ENCODE data around the gene CYP11A1. TPM values are rescaled to one million over a fixed set of nuclear protein-coding genes. Genes with fewer than 3 reads are reported as not detected.
A peak's percentile ranks its signal among the peaks of the same experiment; 100 is the strongest.

Gene CYP11A1
- total RNA-seq: 0.32 to 0.54 TPM in 2 of 3 replicates, not detected in the other
- long read RNA-seq, partial matches to known transcripts: 0 of 1 reads
- long read RNA-seq, other reads (novel, unspliced or antisense): 1 of 1 reads

- Mint-ChIP-seq H3K36me3 (ENCODE audit: low read depth) (no peaks in the 10 kb centered on the region), H3K27me3 (ENCODE audit: low read depth) (peaks cover 26% of the 10 kb centered on the region), H3K4me1 (ENCODE audit: low read depth) (peaks cover 5% of the 10 kb centered on the region), H3K4me3 (ENCODE audit: unreplicated experiment) (peak within 1 kb of the TSS; percentile 40), H3K27ac (ENCODE audit: unreplicated experiment) (no peak within 1 kb of the TSS), H3K9me3 (ENCODE audit: low read depth) (no peaks in the 10 kb centered on the region)
- TF ChIP-seq CTCF (IDR thresholded peaks at IDR 0.05): no peak
- DNase-seq (ENCODE audit: low spot score): no peak
Observed at GRCh38 chr15:74367296-74367854, at the start of gene CYP11A1. TSS of gene CYP11A1 (minus strand) at chr15:74367646. CDS start at chr15:74367585, 61 bp downstream.

GRCh38 chr15:74417225-74417624 is 49.8 kb upstream of the CYP11A1 start:
- no peak for DNase-seq (ENCODE audit: low spot score)
- no peak overlapping the region for H3K27ac Mint-ChIP-seq (ENCODE audit: unreplicated experiment)
- H3K4me1 Mint-ChIP-seq (ENCODE audit: low read depth): peaks cover 19% of the 10 kb centered on the region
- peaks cover 3% of the 10 kb centered on the region for H3K36me3 Mint-ChIP-seq (ENCODE audit: low read depth)
- no peaks in the 10 kb centered on the region for H3K27me3 Mint-ChIP-seq (ENCODE audit: low read depth)
- no peak overlapping the region for H3K4me3 Mint-ChIP-seq (ENCODE audit: unreplicated experiment)
- TF ChIP-seq CTCF (IDR thresholded peaks at IDR 0.05): no peak
- no peaks in the 10 kb centered on the region for H3K9me3 Mint-ChIP-seq (ENCODE audit: low read depth)

GRCh38 chr15:74415966-74416916 is 48.8 kb upstream of the CYP11A1 start:
- no peak for DNase-seq (ENCODE audit: low spot score)
- no peak overlapping the region for H3K27ac Mint-ChIP-seq (ENCODE audit: unreplicated experiment)
- no peak overlapping the region for H3K4me3 Mint-ChIP-seq (ENCODE audit: unreplicated experiment)
- H3K9me3 Mint-ChIP-seq (ENCODE audit: low read depth): no peaks in the 10 kb centered on the region
- peaks cover 3% of the 10 kb centered on the region for H3K36me3 Mint-ChIP-seq (ENCODE audit: low read depth)
- no peaks in the 10 kb centered on the region for H3K27me3 Mint-ChIP-seq (ENCODE audit: low read depth)
- H3K4me1 Mint-ChIP-seq (ENCODE audit: low read depth): peaks cover 15% of the 10 kb centered on the region
- TF ChIP-seq CTCF (IDR thresholded peaks at IDR 0.05): no peak

GRCh38 chr15:74414603-74415338 is 47.3 kb upstream of the CYP11A1 start:
- no peak overlapping the region for H3K27ac Mint-ChIP-seq (ENCODE audit: unreplicated experiment)
- TF ChIP-seq CTCF (IDR thresholded peaks at IDR 0.05): no peak
- DNase-seq (ENCODE audit: low spot score): no peak
- no peaks in the 10 kb centered on the region for H3K9me3 Mint-ChIP-seq (ENCODE audit: low read depth)
- no peaks in the 10 kb centered on the region for H3K27me3 Mint-ChIP-seq (ENCODE audit: low read depth)
- H3K4me1 Mint-ChIP-seq (ENCODE audit: low read depth): peaks cover 3% of the 10 kb centered on the region
- H3K36me3 Mint-ChIP-seq (ENCODE audit: low read depth): peaks cover 3% of the 10 kb centered on the region
- no peak overlapping the region for H3K4me3 Mint-ChIP-seq (ENCODE audit: unreplicated experiment)

GRCh38 chr15:74414081-74414580 is 46.7 kb upstream of the CYP11A1 start:
- Mint-ChIP-seq H3K4me3 (ENCODE audit: unreplicated experiment) (no peak overlapping the region), H3K36me3 (ENCODE audit: low read depth) (peaks cover 3% of the 10 kb centered on the region), H3K27me3 (ENCODE audit: low read depth) (no peaks in the 10 kb centered on the region), H3K4me1 (ENCODE audit: low read depth) (no peaks in the 10 kb centered on the region), H3K9me3 (ENCODE audit: low read depth) (no peaks in the 10 kb centered on the region), H3K27ac (ENCODE audit: unreplicated experiment) (no peak overlapping the region)
- DNase-seq (ENCODE audit: low spot score): no peak
- TF ChIP-seq CTCF (IDR thresholded peaks at IDR 0.05): no peak
